ENCODE measurements around the gene EPB41L1.

Gene EPB41L1

DNA sequence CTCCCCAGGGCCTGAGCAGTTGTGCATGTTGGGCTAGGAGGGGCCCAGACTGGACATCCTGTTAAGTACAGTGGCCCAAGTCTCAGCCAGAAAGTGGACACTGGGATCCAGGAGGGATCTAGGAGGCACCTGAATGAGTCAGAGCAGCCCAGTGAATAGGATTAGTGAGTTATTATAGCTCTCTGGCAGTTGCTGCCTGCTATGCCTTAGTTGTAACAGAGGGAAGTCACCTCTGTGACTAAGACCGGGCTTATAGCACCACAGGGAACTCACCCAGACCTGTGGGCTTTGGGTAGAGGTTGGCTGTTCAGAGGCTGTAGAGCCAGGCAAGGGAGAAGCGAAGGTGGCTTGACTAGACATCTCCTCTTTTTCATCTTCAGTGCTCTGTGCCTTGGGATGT, 42.7 kb downstream of the EPB41L1 start:
- no peak for DNase-seq

- peak; percentile 53 to 68 for DNase-seq
These were observed 45.1 kb downstream of the EPB41L1 start for GRCh38 chr20:36199345-36200257.

- DNase-seq: no peak
These were observed 45.9 kb downstream of the EPB41L1 start for GRCh38 chr20:36200451-36200850.

- no peak for DNase-seq
These were observed 46.7 kb downstream of the EPB41L1 start for GRCh38 chr20:36201198-36201597.

- peak; percentile 19 to 28 for DNase-seq
These were observed 48.4 kb downstream of the EPB41L1 start for GRCh38 chr20:36202891-36203338.

DNA sequence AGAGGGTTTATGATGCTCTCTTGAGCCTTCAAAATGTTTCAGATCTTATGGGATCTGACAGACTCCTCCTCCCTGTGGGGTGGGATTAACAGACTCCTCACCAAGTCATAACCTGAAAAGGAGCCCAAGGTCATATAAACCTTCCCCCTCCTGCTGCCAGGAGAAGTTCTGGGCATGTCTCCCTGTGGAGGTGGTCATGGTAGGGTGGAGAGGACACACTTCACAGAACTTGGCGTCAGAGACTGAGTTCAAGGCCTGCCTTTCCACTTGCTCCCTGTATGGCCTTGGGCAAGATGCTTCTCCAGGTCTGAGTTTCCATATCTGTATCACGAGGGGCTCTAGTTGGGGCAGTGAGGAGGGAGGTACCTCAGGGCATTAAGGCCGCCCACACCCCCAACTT, 49.3 kb downstream of the EPB41L1 start:
- no peak for DNase-seq

DNA sequence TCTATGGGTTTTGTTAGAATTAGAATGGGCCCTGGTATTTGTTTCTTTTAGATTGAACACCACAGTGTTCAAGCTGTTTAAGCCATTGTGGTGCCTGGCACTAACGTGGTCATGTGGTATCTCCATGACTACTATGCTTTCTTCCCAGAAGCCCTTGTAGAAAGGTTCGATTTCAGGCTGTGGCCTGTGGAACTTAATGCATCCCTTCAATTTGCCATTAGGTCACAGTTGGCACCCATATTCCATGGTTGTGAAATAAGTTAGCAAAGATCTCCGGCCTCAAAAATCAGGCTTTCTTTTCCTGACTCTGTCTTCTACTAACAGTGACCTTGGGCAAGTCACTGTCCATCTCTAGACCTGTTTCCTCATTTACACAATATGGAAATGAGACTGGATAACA, 50.5 kb downstream of the EPB41L1 start:
- DNase-seq: no peak

DNA sequence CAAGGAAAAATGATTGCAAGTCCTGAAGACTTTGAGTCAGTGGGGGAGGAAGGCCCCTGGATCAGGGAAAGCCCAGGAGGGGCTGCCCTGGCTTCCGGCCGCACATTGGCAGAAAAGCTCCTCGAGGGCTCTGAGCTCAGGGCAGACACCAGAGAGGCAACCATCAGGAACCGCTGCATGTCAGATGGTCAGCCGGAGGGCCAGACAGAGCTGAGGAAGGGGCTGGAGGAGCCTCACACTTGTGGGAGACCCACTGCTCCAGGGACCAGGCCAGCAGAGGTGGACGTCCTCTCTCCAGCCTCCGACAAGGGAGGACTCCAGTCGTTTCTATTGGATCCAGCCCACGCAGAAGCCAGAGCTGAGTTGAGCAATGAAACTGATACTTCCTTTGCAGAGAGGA, 51.5 kb downstream of the EPB41L1 start:
- DNase-seq: no peak

DNA sequence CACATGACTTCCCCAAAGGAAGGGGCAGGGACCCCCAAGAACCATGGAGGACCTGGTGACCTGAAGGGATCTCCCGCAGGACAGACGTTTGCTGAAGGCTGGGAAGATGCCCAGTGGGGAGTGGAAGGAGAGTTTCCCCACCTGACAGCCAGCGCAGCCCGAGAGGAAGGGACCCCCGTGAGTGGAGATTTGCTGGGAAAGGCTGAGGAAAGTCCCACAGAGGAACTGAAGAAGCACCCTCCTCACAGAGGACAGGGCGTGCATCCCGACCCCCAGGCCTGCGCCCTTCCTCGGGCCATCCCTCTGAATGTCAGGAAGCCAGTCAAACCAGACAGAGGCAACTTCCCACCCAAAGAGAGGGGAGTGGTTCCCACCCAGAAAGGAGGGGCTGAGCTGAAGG, 52.1 kb downstream of the EPB41L1 start:
- no peak for DNase-seq

DNA sequence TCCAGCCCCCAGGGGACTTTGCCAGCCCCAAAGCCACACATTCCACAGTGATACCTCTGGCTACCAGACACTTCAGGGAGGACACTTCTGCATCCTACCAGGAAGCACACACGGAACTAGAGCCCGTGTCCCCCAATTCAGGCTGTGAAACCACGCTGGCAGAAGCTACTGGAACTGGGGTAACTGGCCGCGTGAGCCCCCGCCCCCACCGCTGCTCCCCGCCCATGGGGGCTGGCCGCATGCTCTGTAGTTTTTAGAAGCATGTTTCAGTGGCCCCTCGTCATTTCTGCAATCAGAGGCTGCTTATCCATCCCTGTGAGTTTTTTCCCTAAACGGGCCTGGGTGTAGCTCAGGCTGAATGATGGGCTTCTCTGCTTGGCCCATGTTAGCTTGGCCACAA, 53.1 kb downstream of the EPB41L1 start:
- no peak for DNase-seq

GRCh38 chr20:36208257-36208656, 53.7 kb downstream of the EPB41L1 start:
- DNase-seq: no peak

DNA sequence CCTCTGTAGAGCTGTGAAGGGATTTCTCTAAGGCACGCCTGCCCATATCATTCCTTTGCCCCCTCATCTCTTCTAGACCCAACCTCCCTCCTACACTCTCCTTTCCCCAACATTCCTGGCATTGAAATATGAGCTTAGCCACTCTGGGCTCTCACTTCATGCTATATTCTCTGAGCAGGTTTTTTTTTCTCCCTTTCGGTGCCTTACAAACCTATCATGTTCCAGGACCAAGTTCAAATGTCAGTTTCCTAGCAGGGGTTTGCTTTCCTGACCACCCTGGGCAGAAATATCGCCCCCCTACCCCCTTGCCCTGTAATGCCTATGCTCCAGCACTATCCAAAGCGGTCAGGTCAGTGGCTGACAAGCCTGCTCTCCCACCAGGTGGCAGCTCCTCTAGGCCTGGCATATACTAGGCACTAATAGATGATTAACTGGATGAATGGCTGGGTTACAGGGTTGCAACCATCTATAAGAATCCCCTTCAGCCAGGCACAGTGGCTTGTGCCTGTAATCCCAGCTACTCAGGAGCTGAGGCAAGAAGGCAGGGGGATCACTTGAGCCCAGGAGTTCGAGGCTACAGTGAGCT, 56.0 kb downstream of the EPB41L1 start:
- DNase-seq: no peak

DNA sequence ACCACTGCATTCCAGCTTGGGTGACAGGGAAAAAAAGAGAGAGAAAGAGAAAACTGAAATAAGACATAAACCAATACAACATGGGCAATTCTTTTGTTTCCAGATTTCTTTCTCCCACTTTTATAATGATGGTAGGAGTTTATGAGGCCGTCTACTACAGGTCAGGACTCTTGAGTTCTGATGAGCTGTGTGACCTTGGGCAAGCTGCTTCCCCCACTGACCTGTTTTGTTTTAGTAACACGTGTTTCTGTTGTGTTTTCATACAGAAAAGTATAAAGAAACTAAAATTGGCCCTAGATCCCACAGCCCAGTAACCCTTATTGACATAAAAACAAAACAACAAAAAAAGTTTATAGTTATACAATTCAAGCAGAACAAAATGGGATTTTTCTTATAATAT, 58.8 kb downstream of the EPB41L1 start:
- DNase-seq: no peak

DNA sequence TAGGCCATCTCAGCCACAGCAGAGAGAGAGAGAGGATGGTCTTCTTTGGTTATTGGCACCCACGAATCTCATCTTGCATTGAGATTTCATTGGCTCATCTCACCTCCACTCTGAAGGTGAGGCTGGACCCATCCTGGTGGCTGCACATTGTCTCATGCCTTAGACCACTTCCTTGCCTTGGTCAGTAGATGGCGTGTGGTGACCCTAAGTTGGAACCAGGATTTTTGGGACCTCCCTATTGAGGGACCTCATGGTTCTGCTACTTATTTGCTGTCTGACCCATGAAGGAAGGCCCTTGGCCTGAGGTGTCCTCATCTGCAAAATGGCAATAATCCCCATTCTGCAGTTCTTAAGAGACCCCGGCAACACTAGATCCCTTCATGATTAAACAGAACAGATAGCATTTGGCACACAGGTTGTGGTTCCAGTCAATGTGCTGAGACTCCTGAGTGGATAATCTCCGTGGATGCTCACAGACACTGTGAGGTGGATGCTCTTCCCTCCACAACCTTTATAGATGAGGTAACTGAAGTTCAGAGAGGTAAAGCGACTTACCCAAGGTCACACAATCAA, 60.2 kb downstream of the EPB41L1 start:
- peak; percentile 21 to 37 for DNase-seq

DNA sequence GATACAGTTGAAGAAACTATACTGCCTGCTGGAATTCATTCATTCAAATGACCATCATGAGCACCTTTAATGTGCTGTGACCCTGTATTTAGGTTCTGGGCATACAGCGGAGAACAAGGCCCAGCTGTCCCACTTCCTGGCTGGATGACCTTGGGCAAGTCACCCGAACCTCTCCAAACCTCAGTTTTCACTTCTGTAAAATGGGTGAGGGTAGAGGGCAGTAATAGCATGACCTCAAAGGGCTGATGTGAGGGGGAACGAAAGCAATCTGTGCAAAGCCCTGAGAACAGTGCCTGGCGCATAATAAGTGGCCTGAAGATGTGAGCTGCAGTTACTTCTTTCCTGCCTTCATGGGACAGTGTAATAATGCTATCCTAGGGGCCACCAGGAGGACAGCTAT, 61.2 kb downstream of the EPB41L1 start:
- no peak for DNase-seq

GRCh38 chr20:36216314-36217025, 61.9 kb downstream of the EPB41L1 start:
- no peak for DNase-seq

DNA sequence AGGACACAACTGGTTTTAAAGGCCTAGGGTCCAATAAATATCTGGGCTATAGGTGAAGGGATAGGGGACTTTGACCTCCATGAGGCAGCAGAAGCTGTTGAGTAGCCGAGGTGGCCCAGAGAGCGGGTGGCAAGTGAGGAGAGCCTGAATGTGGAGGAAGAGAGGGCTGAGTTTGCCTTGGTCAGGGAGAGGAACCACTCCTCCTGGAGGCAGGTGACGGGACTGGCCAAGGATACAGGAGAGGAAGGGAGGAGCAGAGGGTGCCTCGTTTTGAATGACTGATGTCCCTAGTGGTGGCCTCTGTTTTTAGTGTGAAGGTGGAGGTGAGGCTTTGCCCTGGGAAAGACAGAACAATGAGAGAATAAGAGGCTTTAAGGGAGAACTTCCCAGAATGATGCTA, 62.7 kb downstream of the EPB41L1 start:
- DNase-seq: peak in 1 of 2 experiments; percentile 7

DNA sequence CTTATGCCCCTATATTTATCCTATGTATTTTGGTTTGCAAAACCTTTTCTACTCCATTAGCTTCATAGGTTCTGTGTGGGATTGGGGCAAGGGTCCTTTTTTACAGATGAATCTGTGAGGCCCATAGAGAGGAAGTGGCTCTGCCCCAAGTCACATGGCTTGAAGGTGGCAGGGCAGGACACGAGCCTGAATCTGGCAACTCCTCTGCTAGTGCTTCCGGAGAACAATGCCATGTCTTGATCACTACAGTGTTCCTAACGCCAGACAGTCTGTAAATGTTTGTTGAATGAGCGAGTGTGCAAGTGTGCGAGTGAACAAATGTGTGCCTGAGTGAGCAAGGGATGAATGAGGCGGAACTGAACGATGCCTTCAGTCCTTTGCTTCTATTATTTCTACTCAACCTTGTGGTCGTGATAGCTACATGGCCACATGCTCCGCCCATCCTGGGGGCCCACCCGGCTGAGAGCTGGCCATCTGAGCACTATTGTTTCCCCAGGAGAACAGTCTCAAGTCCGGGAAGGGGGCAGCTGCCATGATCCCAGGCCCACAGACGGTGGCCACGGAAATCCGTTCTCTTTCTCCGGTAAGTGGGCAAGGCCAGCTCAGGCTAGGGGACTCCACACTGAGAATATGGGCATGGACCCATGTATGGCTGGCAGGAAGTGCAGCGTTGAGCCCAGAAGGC, 64.0 kb downstream of the EPB41L1 start:
- DNase-seq: no peak

DNA sequence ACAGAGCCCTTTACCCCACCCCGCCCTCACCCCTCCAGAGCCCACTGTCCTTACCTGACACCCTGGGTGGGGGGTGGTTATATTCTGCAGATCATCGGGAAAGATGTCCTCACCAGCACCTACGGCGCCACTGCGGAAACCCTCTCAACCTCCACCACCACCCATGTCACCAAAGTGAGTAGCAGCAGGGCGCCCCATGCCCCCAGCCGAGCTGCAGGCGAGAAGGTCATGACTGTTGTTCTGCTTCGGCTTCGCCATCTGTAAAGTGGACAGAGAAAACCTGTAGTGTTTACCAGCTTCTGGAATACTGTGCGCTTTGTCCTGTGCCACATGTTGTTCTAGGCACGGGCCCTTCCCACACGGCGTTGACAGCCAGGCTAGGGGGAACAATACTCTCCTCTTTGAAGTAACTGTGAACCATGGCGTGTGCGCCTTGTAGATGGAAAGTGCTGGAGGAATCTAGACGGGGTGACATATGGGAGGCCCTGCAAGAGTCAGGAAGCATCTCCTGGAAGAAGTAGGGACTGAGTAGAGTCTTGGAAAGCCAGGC, 65.2 kb downstream of the EPB41L1 start:
- no peak for DNase-seq

- no peak for DNase-seq
These were observed 71.1 kb downstream of the EPB41L1 start for GRCh38 chr20:36225666-36226065.

DNA sequence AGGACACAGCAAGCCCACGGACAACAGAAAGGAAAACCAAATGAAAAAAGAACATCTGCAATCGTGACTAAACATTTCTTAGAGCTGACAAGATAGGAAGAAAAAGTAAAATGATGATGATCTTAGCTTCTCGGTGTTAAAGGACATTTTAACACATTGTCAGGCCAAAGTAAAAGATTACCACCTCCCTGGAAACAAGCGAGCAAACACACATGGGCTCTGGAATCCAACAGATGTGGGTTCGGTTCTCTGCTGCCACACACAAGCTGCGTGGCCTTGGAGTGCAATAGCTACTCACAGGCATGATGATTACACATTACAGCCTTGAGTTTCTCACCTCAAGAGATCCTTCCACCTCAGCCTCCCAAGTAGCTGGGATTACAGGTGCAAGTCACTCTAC, 74.2 kb downstream of the EPB41L1 start:
- DNase-seq: no peak

DNA sequence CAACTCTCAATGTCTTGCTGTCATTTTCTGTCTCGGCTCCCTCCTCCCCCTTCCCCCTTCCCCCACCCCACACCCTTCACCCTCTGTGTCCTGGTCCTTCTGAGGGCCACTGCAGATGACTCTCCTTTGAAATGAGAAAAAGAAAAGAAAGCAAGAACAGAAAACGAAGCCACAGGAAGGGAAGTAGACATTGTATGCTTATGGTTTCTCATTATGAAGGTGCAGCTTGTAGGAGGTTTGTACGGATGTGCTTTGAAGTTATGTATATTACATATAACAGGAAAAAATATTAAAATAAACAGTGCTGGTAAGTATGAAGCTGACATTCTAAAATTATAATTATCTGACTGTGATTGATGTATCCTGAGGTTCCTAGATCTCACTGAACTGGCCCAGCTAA, 75.5 kb downstream of the EPB41L1 start:
- no peak for DNase-seq

DNA sequence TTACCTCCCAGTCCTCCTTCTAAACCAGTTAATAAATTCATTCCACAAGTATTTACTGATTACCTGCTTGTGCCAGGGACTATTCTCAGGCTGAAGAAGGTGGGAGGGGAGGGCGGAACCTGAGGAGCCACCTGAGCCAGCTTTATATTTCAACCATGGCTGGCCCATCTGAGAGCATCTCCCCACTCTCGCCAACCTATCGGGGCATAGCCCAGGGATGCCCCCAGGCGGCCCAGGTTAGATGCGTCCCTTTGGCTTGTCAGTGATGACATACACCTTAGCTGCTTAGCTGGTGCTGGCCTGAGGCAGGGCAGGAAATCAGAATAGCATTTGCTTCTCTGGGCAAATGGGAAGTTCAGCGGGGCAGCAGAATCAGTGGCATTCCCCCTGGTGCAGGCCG, 76.8 kb downstream of the EPB41L1 start:
- no peak for DNase-seq

All from SHP77 (cell line).